Measurements from ENCODE around the gene ARHGAP6.

ARHGAP6 gene

GRCh38 chrX:11206716-11207115 is 459.0 kb downstream of the ARHGAP6 start:
- Histone ChIP-seq H3K4me3 (ENCODE audit: low read depth, low read length) (no peak overlapping the region), H3K79me2 (ENCODE audit: control insufficient read depth, insufficient read depth, low read length, unreplicated experiment) (no peaks in the 10 kb centered on the region), H3K36me3 (ENCODE audit: insufficient read depth, low read length) (no peaks in the 10 kb centered on the region), H3K27ac (ENCODE audit: low read depth, low read length) (no peak overlapping the region), H3K27me3 (ENCODE audit: insufficient read depth, low read length) (no peaks in the 10 kb centered on the region), H3K4me1 (ENCODE audit: control insufficient read depth, insufficient read depth, low read length, unreplicated experiment) (peaks cover 10% of the 10 kb centered on the region), H2AFZ (ENCODE audit: low read length, unreplicated experiment) (no peak overlapping the region)

GRCh38 chrX:11205796-11206195 is 459.9 kb downstream of the ARHGAP6 start:
- Histone ChIP-seq H3K27me3 (ENCODE audit: insufficient read depth, low read length) (no peaks in the 10 kb centered on the region), H3K4me3 (ENCODE audit: low read depth, low read length) (no peak overlapping the region), H3K4me1 (ENCODE audit: control insufficient read depth, insufficient read depth, low read length, unreplicated experiment) (peaks cover 10% of the 10 kb centered on the region), H3K36me3 (ENCODE audit: insufficient read depth, low read length) (no peaks in the 10 kb centered on the region), H3K79me2 (ENCODE audit: control insufficient read depth, insufficient read depth, low read length, unreplicated experiment) (no peaks in the 10 kb centered on the region), H3K27ac (ENCODE audit: low read depth, low read length) (no peak overlapping the region), H2AFZ (ENCODE audit: low read length, unreplicated experiment) (no peak overlapping the region)

- Histone ChIP-seq H3K27ac (ENCODE audit: low read depth, low read length) (no peak overlapping the region), H2AFZ (ENCODE audit: low read length, unreplicated experiment) (no peak overlapping the region), H3K4me3 (ENCODE audit: low read depth, low read length) (no peak overlapping the region), H3K4me1 (ENCODE audit: control insufficient read depth, insufficient read depth, low read length, unreplicated experiment) (peaks cover 13% of the 10 kb centered on the region), H3K27me3 (ENCODE audit: insufficient read depth, low read length) (no peaks in the 10 kb centered on the region), H3K79me2 (ENCODE audit: control insufficient read depth, insufficient read depth, low read length, unreplicated experiment) (no peaks in the 10 kb centered on the region), H3K36me3 (ENCODE audit: insufficient read depth, low read length) (no peaks in the 10 kb centered on the region)
Observed at GRCh38 chrX:11197671-11198070, 468.0 kb downstream of the ARHGAP6 start.

GRCh38 chrX:11196476-11196875 is 469.2 kb downstream of the ARHGAP6 start:
- Histone ChIP-seq H3K27me3 (ENCODE audit: insufficient read depth, low read length) (no peaks in the 10 kb centered on the region), H3K36me3 (ENCODE audit: insufficient read depth, low read length) (no peaks in the 10 kb centered on the region), H3K27ac (ENCODE audit: low read depth, low read length) (no peak overlapping the region), H3K4me1 (ENCODE audit: control insufficient read depth, insufficient read depth, low read length, unreplicated experiment) (peaks cover 19% of the 10 kb centered on the region), H2AFZ (ENCODE audit: low read length, unreplicated experiment) (no peak overlapping the region), H3K79me2 (ENCODE audit: control insufficient read depth, insufficient read depth, low read length, unreplicated experiment) (no peaks in the 10 kb centered on the region), H3K4me3 (ENCODE audit: low read depth, low read length) (no peak overlapping the region)

GRCh38 chrX:11193035-11193469 is 472.7 kb downstream of the ARHGAP6 start:
- no peaks in the 10 kb centered on the region for H3K27me3 ChIP-seq (ENCODE audit: insufficient read depth, low read length)
- peak overlapping the region; percentile 53 for H2AFZ ChIP-seq (ENCODE audit: low read length, unreplicated experiment)
- H3K4me1 ChIP-seq (ENCODE audit: control insufficient read depth, insufficient read depth, low read length, unreplicated experiment) = peaks cover 39% of the 10 kb centered on the region
- H3K79me2 ChIP-seq (ENCODE audit: control insufficient read depth, insufficient read depth, low read length, unreplicated experiment) = no peaks in the 10 kb centered on the region
- H3K27ac ChIP-seq (ENCODE audit: low read depth, low read length) = peak overlapping the region; percentile 69
- H3K36me3 ChIP-seq (ENCODE audit: insufficient read depth, low read length) = no peaks in the 10 kb centered on the region
- H3K4me3 ChIP-seq (ENCODE audit: low read depth, low read length) = peak overlapping the region; percentile 50; the same call in 1 of the 2 replicates

- Histone ChIP-seq H3K4me3 (ENCODE audit: low read depth, low read length) (no peak overlapping the region), H3K79me2 (ENCODE audit: control insufficient read depth, insufficient read depth, low read length, unreplicated experiment) (no peaks in the 10 kb centered on the region), H3K4me1 (ENCODE audit: control insufficient read depth, insufficient read depth, low read length, unreplicated experiment) (peaks cover 40% of the 10 kb centered on the region), H2AFZ (ENCODE audit: low read length, unreplicated experiment) (no peak overlapping the region), H3K36me3 (ENCODE audit: insufficient read depth, low read length) (no peaks in the 10 kb centered on the region), H3K27ac (ENCODE audit: low read depth, low read length) (no peak overlapping the region), H3K27me3 (ENCODE audit: insufficient read depth, low read length) (no peaks in the 10 kb centered on the region)
Observed at GRCh38 chrX:11190745-11191510, 474.8 kb downstream of the ARHGAP6 start.

- no peaks in the 10 kb centered on the region for H3K79me2 ChIP-seq (ENCODE audit: control insufficient read depth, insufficient read depth, low read length, unreplicated experiment)
- no peaks in the 10 kb centered on the region for H3K36me3 ChIP-seq (ENCODE audit: insufficient read depth, low read length)
- no peak overlapping the region for H2AFZ ChIP-seq (ENCODE audit: low read length, unreplicated experiment)
- peaks cover 40% of the 10 kb centered on the region for H3K4me1 ChIP-seq (ENCODE audit: control insufficient read depth, insufficient read depth, low read length, unreplicated experiment)
- H3K4me3 ChIP-seq (ENCODE audit: low read depth, low read length) = peak overlapping the region; percentile 1; the same call in 1 of the 2 replicates
- no peaks in the 10 kb centered on the region for H3K27me3 ChIP-seq (ENCODE audit: insufficient read depth, low read length)
- peak overlapping the region; percentile 50 for H3K27ac ChIP-seq (ENCODE audit: low read depth, low read length)
Observed at GRCh38 chrX:11189097-11189496, 476.6 kb downstream of the ARHGAP6 start.

GRCh38 chrX:11188664-11189063 is 477.1 kb downstream of the ARHGAP6 start:
- peaks cover 36% of the 10 kb centered on the region for H3K4me1 ChIP-seq (ENCODE audit: control insufficient read depth, insufficient read depth, low read length, unreplicated experiment)
- H3K79me2 ChIP-seq (ENCODE audit: control insufficient read depth, insufficient read depth, low read length, unreplicated experiment) = no peaks in the 10 kb centered on the region
- H2AFZ ChIP-seq (ENCODE audit: low read length, unreplicated experiment) = no peak overlapping the region
- H3K4me3 ChIP-seq (ENCODE audit: low read depth, low read length) = peak overlapping the region; percentile 1; the same call in 1 of the 2 replicates
- H3K27ac ChIP-seq (ENCODE audit: low read depth, low read length) = peak overlapping the region; percentile 50
- no peaks in the 10 kb centered on the region for H3K27me3 ChIP-seq (ENCODE audit: insufficient read depth, low read length)
- no peaks in the 10 kb centered on the region for H3K36me3 ChIP-seq (ENCODE audit: insufficient read depth, low read length)

- peaks cover 21% of the 10 kb centered on the region for H3K4me1 ChIP-seq (ENCODE audit: control insufficient read depth, insufficient read depth, low read length, unreplicated experiment)
- H3K27me3 ChIP-seq (ENCODE audit: insufficient read depth, low read length) = no peaks in the 10 kb centered on the region
- H3K4me3 ChIP-seq (ENCODE audit: low read depth, low read length) = no peak overlapping the region
- no peak overlapping the region for H2AFZ ChIP-seq (ENCODE audit: low read length, unreplicated experiment)
- no peak overlapping the region for H3K27ac ChIP-seq (ENCODE audit: low read depth, low read length)
- no peaks in the 10 kb centered on the region for H3K79me2 ChIP-seq (ENCODE audit: control insufficient read depth, insufficient read depth, low read length, unreplicated experiment)
- H3K36me3 ChIP-seq (ENCODE audit: insufficient read depth, low read length) = no peaks in the 10 kb centered on the region
Observed at GRCh38 chrX:11187001-11187400, 478.7 kb downstream of the ARHGAP6 start.

GRCh38 chrX:11185861-11186260 is 479.9 kb downstream of the ARHGAP6 start:
- Histone ChIP-seq H3K27ac (ENCODE audit: low read depth, low read length) (no peak overlapping the region), H3K4me3 (ENCODE audit: low read depth, low read length) (no peak overlapping the region), H2AFZ (ENCODE audit: low read length, unreplicated experiment) (no peak overlapping the region)

GRCh38 chrX:11180571-11180970 is 485.1 kb downstream of the ARHGAP6 start:
- peaks cover 6% of the 10 kb centered on the region for H3K4me1 ChIP-seq (ENCODE audit: control insufficient read depth, insufficient read depth, low read length, unreplicated experiment)
- H3K36me3 ChIP-seq (ENCODE audit: insufficient read depth, low read length) = no peaks in the 10 kb centered on the region
- H2AFZ ChIP-seq (ENCODE audit: low read length, unreplicated experiment) = no peak overlapping the region
- no peak overlapping the region for H3K27ac ChIP-seq (ENCODE audit: low read depth, low read length)
- H3K27me3 ChIP-seq (ENCODE audit: insufficient read depth, low read length) = no peaks in the 10 kb centered on the region
- no peaks in the 10 kb centered on the region for H3K79me2 ChIP-seq (ENCODE audit: control insufficient read depth, insufficient read depth, low read length, unreplicated experiment)
- no peak overlapping the region for H3K4me3 ChIP-seq (ENCODE audit: low read depth, low read length)

More at GRCh38 chrX:11185861-11186260, 479.9 kb downstream of the ARHGAP6 start:
- H3K79me2 ChIP-seq (ENCODE audit: control insufficient read depth, insufficient read depth, low read length, unreplicated experiment) = no peaks in the 10 kb centered on the region
- no peaks in the 10 kb centered on the region for H3K36me3 ChIP-seq (ENCODE audit: insufficient read depth, low read length)
- peaks cover 21% of the 10 kb centered on the region for H3K4me1 ChIP-seq (ENCODE audit: control insufficient read depth, insufficient read depth, low read length, unreplicated experiment)
- no peaks in the 10 kb centered on the region for H3K27me3 ChIP-seq (ENCODE audit: insufficient read depth, low read length)
